Measurements from ENCODE around the gene DDIAS. TPM values are rescaled to one million over a fixed set of nuclear protein-coding genes. Genes with fewer than 3 reads are reported as not detected.
"Not testable (repeated sequence)": the region's sequence is repeated elsewhere in the genome, so short reads cannot be mapped to it uniquely, and the experiment has no call there.

DDIAS gene
- total and polyA plus RNA-seq, 2 donors (not counting 1 experiment from before 2014, with no cell fraction given): 1.7 to 3.3 TPM

GRCh38 chr11:82944198-82944597 is 42.7 kb downstream of the DDIAS start:
- Mint-ChIP-seq H3K27ac (no peak overlapping the region), H3K27me3 (no peaks in the 10 kb centered on the region), H3K4me1 (peaks cover 2% of the 10 kb centered on the region), H3K4me3 (no peak overlapping the region), H3K9me3 (ENCODE audit: insufficient read depth) (peaks cover 4% of the 10 kb centered on the region)
- no peak overlapping the region for H3K9ac ChIP-seq (ENCODE audit: low read length)
- H3K27ac ChIP-seq (ENCODE audit: low read length in 2 of 2): no peak overlapping the region
- no peak overlapping the region for H3K4me2 ChIP-seq (replicated peaks; ENCODE audit: low read depth, low read length, poor library complexity, severe bottlenecking)
- CTCF ChIA-PET: no interaction called here
- no peaks in the 10 kb centered on the region for H3K79me2 ChIP-seq (ENCODE audit: control insufficient read depth, insufficient read depth, low read length)
- ATAC-seq (ENCODE audit: low read depth) (no peak), DNase-seq (no peak)
- no peak overlapping the region for H3K4me3 ChIP-seq (ENCODE audit: control extremely low read depth in 1 of 5, extremely low read depth in 1 of 5, insufficient read depth in 1 of 5, low read depth in 2 of 5, low read length in 4 of 5)
- 100% methylated on average over 1 of the region's 2 CpGs for WGBS (ENCODE audit: insufficient coverage)
- POLR2A ChIA-PET: no interaction called here
- no peaks in the 10 kb centered on the region for H3K4me1 ChIP-seq (ENCODE audit: control insufficient read depth in 2 of 2, insufficient read depth in 2 of 2, low read length in 2 of 2)
- H3K27me3 ChIP-seq (replicated peaks in 1 of 4; ENCODE audit: control extremely low read depth in 1 of 4, control insufficient read depth in 3 of 4, insufficient read depth in 4 of 4, low read length in 3 of 4): no peaks in the 10 kb centered on the region
- intact Hi-C loops (cut with micrococcal nuclease): no loop called here
- no peaks in the 10 kb centered on the region for H4K20me1 ChIP-seq (ENCODE audit: control insufficient read depth, insufficient read depth, low read length, poor library complexity, severe bottlenecking)
- no peaks in the 10 kb centered on the region for H3K36me3 ChIP-seq (replicated peaks in 1 of 2; ENCODE audit: control extremely low read depth in 1 of 2, control insufficient read depth in 1 of 2, extremely low read depth in 1 of 2, insufficient read depth in 2 of 2, low read length in 1 of 2)
- peaks cover 0 to 7% (median 0%) of the 10 kb centered on the region in 3 donors for H3K9me3 ChIP-seq (ENCODE audit: control extremely low read depth in 1 of 3, control insufficient read depth in 2 of 3, insufficient read depth in 1 of 3, low read length in 2 of 3)
- no peak for TF ChIP-seq EZH2 (IDR thresholded peaks at IDR 0.05; ENCODE audit: borderline replicate concordance, insufficient read depth, low read depth, low read length, poor library complexity, severe bottlenecking)
- no peak for TF ChIP-seq CTCF (IDR thresholded peaks at IDR 0.05)
- no peak overlapping the region for H2AFZ ChIP-seq (ENCODE audit: insufficient read depth, low read depth, low read length, poor library complexity, severe bottlenecking)

- POLR2A ChIA-PET: not testable (repeated sequence)
Observed at GRCh38 chr11:82945041-82945440, 43.5 kb downstream of the DDIAS start.

More at GRCh38 chr11:82945041-82945440, 43.5 kb downstream of the DDIAS start:
- H3K4me3 Mint-ChIP-seq; ATAC-seq (ENCODE audit: low read depth); H4K20me1 ChIP-seq (ENCODE audit: control insufficient read depth, insufficient read depth, low read length, poor library complexity, severe bottlenecking); H3K27ac Mint-ChIP-seq; H3K27me3 ChIP-seq (replicated peaks in 1 of 4; ENCODE audit: control extremely low read depth in 1 of 4, control insufficient read depth in 3 of 4, insufficient read depth in 4 of 4, low read length in 3 of 4); H3K79me2 ChIP-seq (ENCODE audit: control insufficient read depth, insufficient read depth, low read length); CTCF ChIA-PET; H2AFZ ChIP-seq (ENCODE audit: insufficient read depth, low read depth, low read length, poor library complexity, severe bottlenecking); H3K27ac ChIP-seq (ENCODE audit: low read length in 2 of 2); intact Hi-C loops (cut with micrococcal nuclease); DNase-seq; H3K4me2 ChIP-seq (replicated peaks; ENCODE audit: low read depth, low read length, poor library complexity, severe bottlenecking); H3K36me3 ChIP-seq (replicated peaks in 1 of 2; ENCODE audit: control extremely low read depth in 1 of 2, control insufficient read depth in 1 of 2, extremely low read depth in 1 of 2, insufficient read depth in 2 of 2, low read length in 1 of 2); H3K27me3 Mint-ChIP-seq; H3K4me1 Mint-ChIP-seq; H3K4me3 ChIP-seq (ENCODE audit: control extremely low read depth in 1 of 5, extremely low read depth in 1 of 5, insufficient read depth in 1 of 5, low read depth in 2 of 5, low read length in 4 of 5); H3K9me3 ChIP-seq (ENCODE audit: control extremely low read depth in 1 of 3, control insufficient read depth in 2 of 3, insufficient read depth in 1 of 3, low read length in 2 of 3); H3K9me3 Mint-ChIP-seq (ENCODE audit: insufficient read depth); H3K4me1 ChIP-seq (ENCODE audit: control insufficient read depth in 2 of 2, insufficient read depth in 2 of 2, low read length in 2 of 2); H3K9ac ChIP-seq (ENCODE audit: low read length): not testable (repeated sequence)
- WGBS (ENCODE audit: insufficient coverage): 100% methylated on average over 1 of the region's 1 CpG
